GM10248 (cell line): ENCODE measurements around the gene TGFBR3.

ENCODE experiments used
- CTCF ChIA-PET: fragments of 300-600 bp; sonication (Branson Sonifier 250); formaldehyde crosslinking; extraction: SDS; loops from one replicate; lab custom pipeline; 2021; ENCODE audit warnings: antibody characterized with exemption; lab: Yijun Ruan, JAX
- POLR2A ChIA-PET: fragments of 350-650 bp; sonication (Branson Sonifier 250); formaldehyde crosslinking; extraction: SDS; loops from one replicate; lab custom pipeline; 2020; ENCODE audit warnings: antibody characterized with exemption; lab: Yijun Ruan, JAX
- DNase-seq: peaks from one replicate; pipeline ENCODE4 v3.0.0; 2012; ENCODE audit errors: extremely low spot score
- TF ChIP-seq, protein P1 (sequence below): IDR thresholded peaks from 2 replicates; pipeline ENCODE4 v1.5.1; 2012; ENCODE audit warnings: mild to moderate bottlenecking, low read depth; ENCODE audit errors: extremely low read depth, missing control alignments, control extremely low read depth

The TGFBR3 gene

DNA sequence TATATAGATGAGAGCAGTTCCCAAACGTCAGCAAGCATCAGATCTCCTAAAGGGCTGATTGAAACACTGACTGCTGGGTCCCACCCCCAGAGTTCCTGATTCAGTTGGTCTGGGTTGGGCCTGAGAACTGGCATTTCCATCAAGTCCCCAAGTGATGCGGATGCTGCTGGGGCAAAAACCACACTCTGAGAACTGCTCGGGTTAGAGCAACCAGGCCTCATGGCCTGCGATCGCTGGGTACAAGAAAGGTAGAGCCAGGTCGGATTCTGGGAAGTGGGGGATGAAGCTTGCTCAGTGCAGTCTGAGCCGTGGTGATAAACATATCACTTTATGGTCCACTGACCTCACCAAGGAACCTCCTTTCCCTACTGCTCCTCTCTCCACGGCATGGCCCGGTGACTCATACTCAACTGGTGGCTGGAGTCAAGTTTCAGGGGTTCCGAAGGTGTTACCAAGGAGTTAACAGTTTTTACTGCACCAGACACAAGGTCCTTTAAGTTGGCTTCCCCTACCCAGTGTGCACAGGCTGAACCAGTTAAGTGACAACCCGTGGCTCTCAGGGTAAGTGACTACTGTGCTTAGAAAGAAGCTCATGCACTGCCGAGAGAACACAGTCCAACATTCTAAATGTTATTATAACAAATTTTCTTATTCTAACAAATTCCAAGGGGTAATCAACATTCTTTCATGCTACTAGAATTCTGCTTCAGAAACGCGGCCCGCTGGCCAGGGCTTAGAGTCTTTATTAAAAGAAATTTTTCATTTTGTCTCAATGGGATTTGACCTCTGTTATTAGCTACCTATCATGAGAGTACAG lies 153.5 kb downstream of the TGFBR3 start:
- TF ChIP-seq, protein P1, sequence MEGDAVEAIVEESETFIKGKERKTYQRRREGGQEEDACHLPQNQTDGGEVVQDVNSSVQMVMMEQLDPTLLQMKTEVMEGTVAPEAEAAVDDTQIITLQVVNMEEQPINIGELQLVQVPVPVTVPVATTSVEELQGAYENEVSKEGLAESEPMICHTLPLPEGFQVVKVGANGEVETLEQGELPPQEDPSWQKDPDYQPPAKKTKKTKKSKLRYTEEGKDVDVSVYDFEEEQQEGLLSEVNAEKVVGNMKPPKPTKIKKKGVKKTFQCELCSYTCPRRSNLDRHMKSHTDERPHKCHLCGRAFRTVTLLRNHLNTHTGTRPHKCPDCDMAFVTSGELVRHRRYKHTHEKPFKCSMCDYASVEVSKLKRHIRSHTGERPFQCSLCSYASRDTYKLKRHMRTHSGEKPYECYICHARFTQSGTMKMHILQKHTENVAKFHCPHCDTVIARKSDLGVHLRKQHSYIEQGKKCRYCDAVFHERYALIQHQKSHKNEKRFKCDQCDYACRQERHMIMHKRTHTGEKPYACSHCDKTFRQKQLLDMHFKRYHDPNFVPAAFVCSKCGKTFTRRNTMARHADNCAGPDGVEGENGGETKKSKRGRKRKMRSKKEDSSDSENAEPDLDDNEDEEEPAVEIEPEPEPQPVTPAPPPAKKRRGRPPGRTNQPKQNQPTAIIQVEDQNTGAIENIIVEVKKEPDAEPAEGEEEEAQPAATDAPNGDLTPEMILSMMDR = no peak
- ChIA-PET POLR2A (no interaction called here), CTCF (interaction anchor here (0.8 to 1.3 kb wide), 5 partner anchors 8 to 28 kb away, joined by 3 to 5 read pairs (median 4); no protein-coding TSS in a partner anchor)
- peak; percentile 20 for DNase-seq

DNA sequence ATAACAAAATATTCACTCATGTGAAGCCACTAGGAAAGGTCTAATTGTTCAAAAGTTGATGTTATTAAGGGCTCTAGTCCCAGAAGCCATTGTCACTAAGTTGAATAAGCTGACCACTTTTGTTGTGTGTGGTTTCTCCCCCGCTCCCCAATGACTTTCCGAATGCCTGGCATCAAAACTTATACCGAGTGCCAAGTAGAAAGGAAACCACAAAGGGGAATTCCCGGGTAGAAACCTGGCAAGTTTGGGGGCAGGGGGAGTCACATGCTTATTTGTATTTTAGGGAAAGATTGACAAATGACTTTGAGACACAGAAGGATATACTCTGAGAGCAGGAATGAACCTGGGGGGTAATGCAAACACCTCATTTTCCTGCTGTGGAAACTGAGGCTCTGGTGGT lies 154.1 kb downstream of the TGFBR3 start:
- CTCF ChIA-PET = no interaction called here
- POLR2A ChIA-PET = no interaction called here
- TF ChIP-seq, protein P1 = no peak
- peak; percentile 17 for DNase-seq

DNA sequence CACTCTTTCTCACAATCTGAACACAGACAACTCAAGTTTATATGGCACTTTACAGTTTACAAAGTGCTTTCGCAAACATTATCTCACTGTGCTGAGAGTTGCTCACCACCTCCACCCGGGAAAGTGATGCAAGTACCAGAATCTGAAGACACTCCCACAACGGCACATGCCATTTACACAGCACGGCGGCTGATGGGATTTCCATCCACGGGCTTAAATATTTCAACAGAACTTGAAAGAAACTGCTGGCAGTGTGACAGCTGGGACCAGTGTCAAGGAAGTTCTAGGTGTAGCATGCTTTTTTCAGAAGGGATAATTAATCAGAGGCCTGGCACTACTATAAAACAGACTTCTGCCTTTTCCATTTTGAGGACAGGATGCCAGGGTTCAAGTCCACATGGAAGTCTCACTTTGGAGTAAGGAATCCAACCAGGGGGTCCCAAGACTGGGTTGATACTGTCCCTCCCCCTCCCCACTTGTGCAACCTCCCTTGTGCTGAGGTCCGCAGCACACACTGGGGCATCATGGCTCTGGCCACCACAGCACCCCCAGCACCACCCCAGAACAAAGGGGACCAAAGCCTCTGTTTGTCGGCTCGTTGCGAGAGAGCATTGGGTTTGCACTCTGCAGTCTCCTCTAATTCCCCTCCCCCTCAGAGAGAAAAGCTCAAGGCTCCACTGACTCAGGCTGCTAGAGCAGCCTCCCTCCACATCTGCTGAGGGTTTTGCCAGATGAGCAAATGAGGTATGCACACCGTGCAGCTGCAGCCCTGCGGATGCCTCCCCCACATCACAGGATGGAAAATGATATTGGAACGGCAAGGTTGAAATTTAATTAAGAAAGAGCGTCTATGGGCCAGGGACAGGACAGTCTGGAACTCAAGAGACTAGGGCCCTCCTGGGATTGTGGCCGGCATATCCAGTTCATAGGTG lies 154.9 kb downstream of the TGFBR3 start:
- TF ChIP-seq, protein P1 = no peak
- CTCF ChIA-PET = interaction anchor here (0.9 kb wide), 1 partner anchor 10 kb away, joined by 4 read pairs; no protein-coding TSS in a partner anchor
- DNase-seq = peak; percentile 20
- POLR2A ChIA-PET = no interaction called here

DNA sequence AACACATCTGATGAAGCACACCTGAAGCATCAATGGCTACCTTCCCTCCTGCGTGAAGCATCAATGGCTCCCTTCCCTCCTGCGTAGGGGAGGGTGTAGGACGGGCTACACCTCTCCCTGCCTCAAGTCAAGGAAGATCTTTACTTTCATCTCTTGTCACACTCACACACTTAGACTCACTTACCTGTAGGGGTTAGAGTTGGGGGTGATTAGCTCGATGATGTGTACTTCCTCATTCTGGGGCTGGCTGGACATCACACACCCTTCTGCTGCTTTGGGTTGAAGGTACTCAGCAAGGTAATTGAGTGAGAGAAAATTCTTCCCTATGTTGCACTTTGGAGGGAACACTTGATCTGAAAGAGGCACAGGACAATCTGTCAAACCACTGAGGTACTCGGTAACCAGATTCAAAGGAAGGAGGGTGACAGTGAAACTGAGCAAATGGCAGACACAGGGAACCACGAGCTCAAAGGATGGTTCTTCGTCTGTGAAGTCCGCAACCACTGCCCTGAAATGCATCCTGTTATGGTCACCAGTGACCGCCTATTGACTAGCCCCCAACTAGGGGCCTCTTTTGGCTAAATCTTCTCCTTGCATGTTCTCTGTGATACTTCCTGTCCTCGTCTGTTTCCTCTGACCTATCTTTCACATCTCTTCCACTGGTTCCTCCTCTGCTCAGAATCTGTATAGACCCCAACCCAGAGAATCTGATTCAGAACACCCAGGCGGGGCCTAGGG lies 156.2 kb downstream of the TGFBR3 start:
- POLR2A ChIA-PET = no interaction called here
- TF ChIP-seq, protein P1 = no peak
- CTCF ChIA-PET = interaction anchor here (0.9 kb wide), 2 partner anchors 9 to 10 kb away, joined by 3 to 4 read pairs; no protein-coding TSS in a partner anchor
- DNase-seq = no peak

GRCh38 chr1:91727763-91728162 lies 158.2 kb downstream of the TGFBR3 start:
- ChIA-PET POLR2A (no interaction called here), CTCF (no interaction called here)
- DNase-seq = no peak
- TF ChIP-seq, protein P1 = no peak
